ENCODE data around the gene FUT8. TPM values are rescaled to one million over a fixed set of nuclear protein-coding genes. Genes with fewer than 3 reads are reported as not detected.

Gene FUT8
- total RNA-seq, 4 donors from 2014 or later = 5.5 to 25.4 (median 8.8) TPM

DNA sequence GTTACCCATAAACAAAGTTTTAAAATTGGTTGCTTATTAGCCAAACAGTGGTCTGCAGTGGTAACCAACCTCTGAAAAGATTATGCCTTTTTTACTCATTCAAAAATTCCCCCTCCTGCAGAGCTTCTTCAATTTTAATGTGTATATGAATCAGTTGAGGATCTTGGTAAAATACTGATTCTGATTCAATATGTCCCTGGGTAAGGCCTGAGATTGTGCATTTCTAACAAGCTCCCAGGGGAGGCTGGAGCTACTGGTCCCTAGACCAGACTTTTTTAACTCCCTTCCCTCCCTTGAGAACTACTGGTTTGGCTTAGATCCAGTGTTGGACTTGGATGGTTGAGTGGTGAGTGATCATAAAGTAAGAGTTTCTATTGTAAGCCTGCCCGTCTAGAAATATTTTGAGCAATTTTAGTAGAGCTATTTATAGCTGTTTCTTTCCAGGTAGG, 90.2 kb downstream of the FUT8 start:
- Histone ChIP-seq H3K27ac (no peak overlapping the region), H3K4me3 (no peak overlapping the region), H3K9me3 (no peaks in the 10 kb centered on the region), H3K36me3 (no peaks in the 10 kb centered on the region), H3K27me3 (no peaks in the 10 kb centered on the region), H3K4me1 (peaks cover 0 to 6% (median 0%) of the 10 kb centered on the region in 3 donors)
- no peak for DNase-seq
- intact Hi-C loops (cut with DNase I) = no loop called here
- TF ChIP-seq, protein P1, sequence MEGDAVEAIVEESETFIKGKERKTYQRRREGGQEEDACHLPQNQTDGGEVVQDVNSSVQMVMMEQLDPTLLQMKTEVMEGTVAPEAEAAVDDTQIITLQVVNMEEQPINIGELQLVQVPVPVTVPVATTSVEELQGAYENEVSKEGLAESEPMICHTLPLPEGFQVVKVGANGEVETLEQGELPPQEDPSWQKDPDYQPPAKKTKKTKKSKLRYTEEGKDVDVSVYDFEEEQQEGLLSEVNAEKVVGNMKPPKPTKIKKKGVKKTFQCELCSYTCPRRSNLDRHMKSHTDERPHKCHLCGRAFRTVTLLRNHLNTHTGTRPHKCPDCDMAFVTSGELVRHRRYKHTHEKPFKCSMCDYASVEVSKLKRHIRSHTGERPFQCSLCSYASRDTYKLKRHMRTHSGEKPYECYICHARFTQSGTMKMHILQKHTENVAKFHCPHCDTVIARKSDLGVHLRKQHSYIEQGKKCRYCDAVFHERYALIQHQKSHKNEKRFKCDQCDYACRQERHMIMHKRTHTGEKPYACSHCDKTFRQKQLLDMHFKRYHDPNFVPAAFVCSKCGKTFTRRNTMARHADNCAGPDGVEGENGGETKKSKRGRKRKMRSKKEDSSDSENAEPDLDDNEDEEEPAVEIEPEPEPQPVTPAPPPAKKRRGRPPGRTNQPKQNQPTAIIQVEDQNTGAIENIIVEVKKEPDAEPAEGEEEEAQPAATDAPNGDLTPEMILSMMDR (IDR thresholded peaks at IDR 0.05) = no peak
- TF ChIP-seq POLR2A (IDR thresholded peaks at IDR 0.05) = no peak
- WGBS, 2 donors = 19 to 38% methylated on average over 1 of the region's 1 CpG

DNA sequence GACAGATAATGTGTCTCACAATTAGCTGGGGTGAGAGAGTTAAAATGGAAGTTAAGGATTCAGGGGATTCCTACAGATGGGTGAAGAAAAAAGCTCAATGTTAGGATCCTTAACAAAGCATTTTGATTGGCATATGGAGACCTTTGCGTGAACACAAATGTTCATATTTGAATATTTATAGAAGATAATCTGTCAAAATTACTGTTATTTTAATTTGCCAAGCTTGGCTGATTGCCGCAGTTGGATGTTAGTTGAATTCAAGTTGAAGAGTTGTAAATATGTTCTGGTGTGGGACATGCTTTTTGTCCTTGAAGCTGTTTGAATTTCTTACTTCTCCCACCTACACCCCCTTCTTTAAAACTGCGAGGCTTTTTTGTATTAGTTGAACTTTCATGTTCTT, 91.2 kb downstream of the FUT8 start:
- Histone ChIP-seq H3K27ac (no peak overlapping the region), H3K4me1 (no peaks in the 10 kb centered on the region), H3K9me3 (peaks cover 0 to 3% (median 0%) of the 10 kb centered on the region in 3 donors), H3K36me3 (no peaks in the 10 kb centered on the region), H3K27me3 (no peaks in the 10 kb centered on the region), H3K4me3 (no peak overlapping the region)
- DNase-seq = no peak
- WGBS, 2 donors = 79 to 89% methylated on average over 3 of the region's 3 CpGs
- intact Hi-C loops (cut with DNase I) = no loop called here
- TF ChIP-seq, protein P1 (IDR thresholded peaks at IDR 0.05) = no peak
- TF ChIP-seq POLR2A (IDR thresholded peaks at IDR 0.05) = no peak

DNA sequence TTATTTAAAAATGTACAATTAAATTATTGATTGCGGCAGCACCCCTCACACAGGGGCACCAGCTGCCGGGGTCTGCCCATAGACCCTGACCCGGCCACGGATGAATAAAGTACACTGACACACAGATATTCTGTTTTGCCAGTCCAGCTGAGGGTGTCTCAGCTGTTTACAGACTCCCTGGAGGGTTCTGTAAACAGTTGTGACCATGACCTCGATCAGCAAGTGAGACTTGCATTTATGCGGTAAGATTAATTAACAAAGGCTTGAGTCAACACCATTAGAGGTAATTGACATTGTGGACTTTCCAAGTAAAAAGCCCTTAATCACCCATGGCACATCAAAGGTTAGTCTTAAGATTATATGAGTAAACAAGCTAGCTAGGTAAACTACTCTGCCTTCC, 94.3 kb downstream of the FUT8 start:
- intact Hi-C loops (cut with DNase I) = no loop called here
- 67 to 76% methylated on average over 6 of the region's 6 CpGs for WGBS, 2 donors

DNA sequence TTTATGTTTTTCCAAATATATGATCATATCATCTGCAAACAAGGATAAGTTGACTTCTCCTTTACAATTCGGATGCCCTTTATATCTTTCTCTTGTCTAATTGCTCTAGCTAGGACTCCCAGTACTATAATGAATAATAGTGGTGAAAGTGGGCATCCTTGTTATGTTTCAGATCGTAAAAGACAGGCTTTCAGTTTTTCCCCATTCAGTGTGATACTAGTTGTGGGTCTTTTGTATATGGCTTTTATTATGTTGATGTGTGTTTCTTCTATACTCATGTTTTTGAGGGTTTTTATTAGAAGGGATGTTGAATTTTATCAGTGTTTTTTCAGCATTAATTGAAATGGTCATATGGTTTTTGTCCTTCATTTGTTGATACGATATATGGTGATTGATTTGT, 97.3 kb downstream of the FUT8 start:
- WGBS, 2 donors = 82 to 90% methylated on average over 3 of the region's 3 CpGs
- H3K27me3 ChIP-seq = no peaks in the 10 kb centered on the region
- no peak overlapping the region for H3K4me3 ChIP-seq
- TF ChIP-seq, protein P1 (IDR thresholded peaks at IDR 0.05) = no peak
- TF ChIP-seq POLR2A (IDR thresholded peaks at IDR 0.05) = no peak
- intact Hi-C loops (cut with DNase I) = no loop called here
- DNase-seq = no peak
- no peaks in the 10 kb centered on the region for H3K4me1 ChIP-seq
- peaks cover 0 to 13% (median 0%) of the 10 kb centered on the region in 3 donors for H3K9me3 ChIP-seq
- H3K36me3 ChIP-seq = no peaks in the 10 kb centered on the region
- H3K27ac ChIP-seq = no peak overlapping the region

More for the DNA sequence above, 94.3 kb downstream of the FUT8 start:
- Histone ChIP-seq H3K27me3 (no peaks in the 10 kb centered on the region), H3K4me1 (no peaks in the 10 kb centered on the region), H3K9me3 (peaks cover 0 to 13% (median 0%) of the 10 kb centered on the region in 3 donors), H3K4me3 (no peak overlapping the region), H3K27ac (no peak overlapping the region), H3K36me3 (no peaks in the 10 kb centered on the region)
- no peak for DNase-seq
- no peak for TF ChIP-seq POLR2A (IDR thresholded peaks at IDR 0.05)
- TF ChIP-seq, protein P1 (IDR thresholded peaks at IDR 0.05) = no peak

DNA sequence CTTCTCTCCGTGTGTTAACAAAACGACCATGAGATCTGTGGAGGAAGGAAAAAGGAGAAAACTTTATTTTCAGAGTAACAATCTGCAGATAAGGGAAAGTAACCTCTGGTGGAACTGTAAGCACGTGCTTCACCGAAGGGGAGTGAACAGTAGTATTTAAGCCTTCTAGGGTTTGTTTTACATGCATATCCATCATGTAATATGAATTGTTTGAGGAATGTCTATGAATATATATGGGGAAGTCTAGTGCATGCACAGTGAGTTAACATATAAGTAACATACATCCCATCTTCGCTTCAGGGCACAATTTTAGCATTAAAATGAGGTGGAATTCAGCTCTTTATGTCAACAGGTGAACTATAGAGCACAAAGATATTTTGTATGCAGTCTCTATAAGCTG, 101.1 kb downstream of the FUT8 start:
- Histone ChIP-seq H3K36me3 (no peaks in the 10 kb centered on the region), H3K27ac (no peak overlapping the region), H3K4me3 (no peak overlapping the region), H3K9me3 (peaks cover 0 to 11% (median 0%) of the 10 kb centered on the region in 3 donors), H3K27me3 (no peaks in the 10 kb centered on the region), H3K4me1 (no peaks in the 10 kb centered on the region)
- 90 to 96% methylated on average over 5 of the region's 5 CpGs for WGBS, 2 donors
- intact Hi-C loops (cut with DNase I) = no loop called here
- no peak for TF ChIP-seq POLR2A (IDR thresholded peaks at IDR 0.05)
- TF ChIP-seq, protein P1 (IDR thresholded peaks at IDR 0.05) = no peak
- DNase-seq = no peak
